ENCODE data around the gene KLRG1. TPM values are rescaled to one million over a fixed set of nuclear protein-coding genes. Genes with fewer than 3 reads are reported as not detected.

Gene KLRG1
- total RNA-seq, 1 donor from 2014 or later: 1.2 TPM

DNA sequence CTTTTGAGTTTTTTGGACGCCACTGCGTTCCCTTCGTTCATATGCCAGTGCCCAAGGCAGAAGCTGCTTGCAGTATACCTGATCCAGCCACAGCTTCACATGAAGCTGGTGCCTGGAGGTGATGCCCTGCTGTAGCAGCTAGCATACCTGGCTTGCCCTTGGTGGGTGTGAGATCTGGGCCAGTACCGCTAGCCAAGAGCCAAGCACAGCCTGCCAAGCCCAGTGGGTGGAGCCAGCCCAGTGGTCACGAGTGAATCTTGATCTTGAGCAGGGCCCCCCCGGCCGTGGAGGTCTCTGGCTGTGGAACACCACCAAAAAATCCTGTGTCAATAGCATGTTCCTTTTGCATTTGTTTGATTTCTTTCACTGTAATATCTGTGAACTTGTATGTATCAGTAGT is 32.6 kb upstream of the KLRG1 start:
- no peak for DNase-seq (ENCODE audit: low read depth)
- no peak overlapping the region for H3K4me3 ChIP-seq (ENCODE audit: low read depth, low read length)
- TF ChIP-seq, protein P1, sequence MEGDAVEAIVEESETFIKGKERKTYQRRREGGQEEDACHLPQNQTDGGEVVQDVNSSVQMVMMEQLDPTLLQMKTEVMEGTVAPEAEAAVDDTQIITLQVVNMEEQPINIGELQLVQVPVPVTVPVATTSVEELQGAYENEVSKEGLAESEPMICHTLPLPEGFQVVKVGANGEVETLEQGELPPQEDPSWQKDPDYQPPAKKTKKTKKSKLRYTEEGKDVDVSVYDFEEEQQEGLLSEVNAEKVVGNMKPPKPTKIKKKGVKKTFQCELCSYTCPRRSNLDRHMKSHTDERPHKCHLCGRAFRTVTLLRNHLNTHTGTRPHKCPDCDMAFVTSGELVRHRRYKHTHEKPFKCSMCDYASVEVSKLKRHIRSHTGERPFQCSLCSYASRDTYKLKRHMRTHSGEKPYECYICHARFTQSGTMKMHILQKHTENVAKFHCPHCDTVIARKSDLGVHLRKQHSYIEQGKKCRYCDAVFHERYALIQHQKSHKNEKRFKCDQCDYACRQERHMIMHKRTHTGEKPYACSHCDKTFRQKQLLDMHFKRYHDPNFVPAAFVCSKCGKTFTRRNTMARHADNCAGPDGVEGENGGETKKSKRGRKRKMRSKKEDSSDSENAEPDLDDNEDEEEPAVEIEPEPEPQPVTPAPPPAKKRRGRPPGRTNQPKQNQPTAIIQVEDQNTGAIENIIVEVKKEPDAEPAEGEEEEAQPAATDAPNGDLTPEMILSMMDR (conservative IDR thresholded peaks at IDR 0.05; ENCODE audit: low read depth, low read length): no peak

DNA sequence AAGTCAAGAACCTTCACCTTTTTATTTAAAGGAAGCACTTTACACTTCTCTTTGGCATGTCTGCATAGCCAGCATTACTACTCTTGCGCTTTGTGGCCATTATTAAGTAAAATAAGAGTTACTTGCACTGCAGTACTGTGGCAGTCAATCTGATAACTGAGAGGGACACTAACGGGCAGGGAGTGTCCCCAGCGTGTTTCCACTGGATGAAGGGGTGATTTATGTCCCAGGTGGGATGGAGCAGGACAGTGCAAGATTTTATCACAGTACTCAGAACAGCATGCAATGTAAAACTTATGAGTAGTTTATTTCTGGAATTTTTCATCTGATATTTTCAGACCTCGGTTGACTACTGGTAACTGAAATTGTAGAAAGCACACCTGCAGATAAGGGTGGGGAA is 31.8 kb upstream of the KLRG1 start:
- TF ChIP-seq, protein P1 (conservative IDR thresholded peaks at IDR 0.05; ENCODE audit: low read depth, low read length): no peak
- no peak for DNase-seq (ENCODE audit: low read depth)
- no peak overlapping the region for H3K4me3 ChIP-seq (ENCODE audit: low read depth, low read length)

DNA sequence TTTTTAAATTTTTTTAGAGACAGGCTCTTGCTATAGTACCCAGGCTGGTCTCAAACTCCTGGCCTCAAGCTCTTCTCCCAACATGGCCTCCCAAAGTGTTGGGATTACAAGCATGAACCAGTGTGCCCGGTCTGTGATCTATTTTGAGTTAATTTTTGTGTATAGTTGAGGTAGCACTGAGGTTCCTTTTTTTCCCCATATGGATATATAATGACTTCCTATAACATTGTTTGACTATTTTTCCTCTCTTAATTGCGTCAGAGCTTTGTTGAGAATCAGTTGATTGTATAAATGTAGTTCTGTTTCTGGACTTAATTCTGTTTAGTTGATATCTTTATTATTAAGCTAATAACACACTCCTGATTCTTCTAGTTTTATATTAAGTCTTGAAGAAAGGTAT is 31.3 kb upstream of the KLRG1 start:
- TF ChIP-seq, protein P1 (conservative IDR thresholded peaks at IDR 0.05; ENCODE audit: low read depth, low read length): no peak
- DNase-seq (ENCODE audit: low read depth): no peak
- no peak overlapping the region for H3K4me3 ChIP-seq (ENCODE audit: low read depth, low read length)

DNA sequence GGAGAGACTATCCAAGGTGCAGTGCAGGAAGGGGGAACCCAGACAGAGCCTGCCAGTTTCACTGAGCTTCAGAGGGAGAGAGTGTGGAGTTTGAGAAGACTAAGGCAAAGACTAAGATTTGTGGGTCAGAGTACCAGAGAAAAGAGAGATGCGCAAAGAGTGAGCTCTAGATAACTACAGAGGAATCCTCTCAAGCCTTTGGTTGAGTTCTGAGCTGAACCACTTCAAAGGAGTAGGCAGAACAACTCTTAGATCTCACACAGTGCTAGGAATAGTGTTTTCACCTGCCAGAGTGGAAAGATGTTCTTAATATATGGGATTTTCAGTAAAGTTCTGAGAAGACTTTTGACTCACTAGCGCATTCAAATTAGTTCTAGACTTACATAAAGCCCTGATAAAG is 29.2 kb upstream of the KLRG1 start:
- no peak for DNase-seq (ENCODE audit: low read depth)
- TF ChIP-seq, protein P1 (conservative IDR thresholded peaks at IDR 0.05; ENCODE audit: low read depth, low read length): no peak
- H3K4me3 ChIP-seq (ENCODE audit: low read depth, low read length): no peak overlapping the region

DNA sequence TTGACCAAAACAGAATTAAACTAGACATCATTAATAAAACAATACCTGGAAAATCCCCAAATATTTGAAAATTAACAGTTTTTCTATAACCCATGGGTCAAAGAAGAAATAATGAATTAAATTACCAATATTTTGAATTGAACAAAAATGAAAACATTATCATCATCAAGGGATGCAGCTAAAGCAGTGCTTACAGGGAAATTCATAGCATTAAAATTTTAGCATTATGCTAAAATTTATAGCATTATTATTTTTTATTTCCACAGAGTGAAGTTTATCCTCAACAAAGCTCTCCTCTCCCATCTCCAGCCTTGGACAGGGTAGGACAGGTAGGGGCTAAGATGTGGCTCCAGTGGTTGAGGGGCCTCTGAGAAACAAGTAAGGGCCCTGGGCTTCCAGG is 20.6 kb upstream of the KLRG1 start:
- no peak overlapping the region for H3K4me3 ChIP-seq (ENCODE audit: low read depth, low read length)
- TF ChIP-seq, protein P1 (conservative IDR thresholded peaks at IDR 0.05; ENCODE audit: low read depth, low read length): no peak
- DNase-seq (ENCODE audit: low read depth): no peak

DNA sequence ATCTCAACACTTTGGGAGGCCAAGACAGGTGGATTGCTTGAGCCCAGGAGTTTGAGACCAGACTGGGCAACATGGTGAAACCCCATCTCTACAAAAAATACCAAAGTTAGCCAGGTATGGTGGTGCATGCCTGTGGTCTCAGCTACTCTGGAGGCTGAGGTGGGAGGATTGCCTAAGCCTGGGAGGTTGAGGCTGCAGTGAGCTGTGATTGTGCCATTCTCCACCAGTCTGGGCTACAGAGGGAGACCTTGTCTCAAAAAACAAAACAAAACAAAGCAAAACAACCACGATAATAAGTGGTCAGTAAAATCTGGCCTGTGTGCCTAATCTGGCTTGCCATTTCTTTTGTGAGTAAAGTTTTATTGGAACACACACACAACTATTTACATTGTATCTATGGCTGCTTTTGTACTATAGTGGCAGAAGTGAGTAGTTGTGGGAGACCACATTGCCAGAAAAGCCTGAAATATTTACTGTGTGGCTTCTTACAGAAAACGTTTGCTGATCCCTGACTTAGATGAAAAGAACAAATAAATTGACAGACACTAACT is 19.4 kb upstream of the KLRG1 start:
- H3K4me3 ChIP-seq (ENCODE audit: low read depth, low read length): no peak overlapping the region
- DNase-seq (ENCODE audit: low read depth): no peak
- TF ChIP-seq, protein P1 (conservative IDR thresholded peaks at IDR 0.05; ENCODE audit: low read depth, low read length): no peak

DNA sequence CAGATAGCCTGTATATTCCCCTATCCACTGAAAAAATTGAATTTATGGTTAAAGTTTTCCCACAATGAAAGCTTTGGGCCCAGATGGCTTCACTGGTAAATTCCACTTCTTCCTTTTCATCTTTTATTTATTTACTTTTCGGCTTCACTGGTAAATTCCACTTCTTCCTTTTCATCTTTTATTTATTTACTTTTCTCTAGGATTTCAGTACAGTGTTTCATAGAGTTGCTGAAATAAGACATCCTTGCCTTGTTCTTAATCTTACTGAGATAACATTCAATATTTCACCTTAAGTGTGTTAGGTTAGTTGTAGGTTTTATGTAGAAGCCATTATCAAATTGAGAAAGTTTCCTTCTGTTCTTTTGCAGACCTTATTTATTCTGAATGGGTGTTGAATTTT is 18.9 kb upstream of the KLRG1 start:
- no peak overlapping the region for H3K4me3 ChIP-seq (ENCODE audit: low read depth, low read length)
- TF ChIP-seq, protein P1 (conservative IDR thresholded peaks at IDR 0.05; ENCODE audit: low read depth, low read length): no peak
- DNase-seq (ENCODE audit: low read depth): no peak
